GM10266 (cell line): ENCODE measurements around the gene LUC7L3.

Experiments
- DNase-seq: peaks from one replicate; pipeline ENCODE4 v3.0.0; 2012; ENCODE audit errors: extremely low spot score
- CTCF ChIP-seq: IDR thresholded peaks from 2 replicates; pipeline ENCODE4 v1.5.1; 2012; ENCODE audit warnings: mild to moderate bottlenecking, low read depth; ENCODE audit not compliant: control insufficient read depth, insufficient read depth; ENCODE audit errors: missing control alignments

The LUC7L3 gene

GRCh38 chr17:50683434-50684287, 35.7 kb upstream of the LUC7L3 start:
- DNase-seq: no peak
- TF ChIP-seq CTCF: no peak

GRCh38 chr17:50684288-50684611, 35.2 kb upstream of the LUC7L3 start:
- no peak for TF ChIP-seq CTCF
- no peak for DNase-seq

- TF ChIP-seq CTCF: no peak
- DNase-seq: no peak
Measured at GRCh38 chr17:50684612-50685333, 34.6 kb upstream of the LUC7L3 start.

- no peak for TF ChIP-seq CTCF
- DNase-seq: no peak
Measured at GRCh38 chr17:50685334-50685665, 34.1 kb upstream of the LUC7L3 start.

GRCh38 chr17:50685691-50686493, 33.5 kb upstream of the LUC7L3 start:
- no peak for DNase-seq
- no peak for TF ChIP-seq CTCF

GRCh38 chr17:50686494-50687199, 32.8 kb upstream of the LUC7L3 start:
- DNase-seq: no peak

More at GRCh38 chr17:50686494-50687199, 32.8 kb upstream of the LUC7L3 start:
- TF ChIP-seq CTCF: no peak
